HS-27A (cell line): ENCODE results near the gene BMP6.

ENCODE experiments used
- DNase-seq: peaks from one replicate; pipeline ENCODE4 v3.0.0-alpha.2; 2012; ENCODE audit warnings: low read depth, missing footprints

Gene BMP6

DNA sequence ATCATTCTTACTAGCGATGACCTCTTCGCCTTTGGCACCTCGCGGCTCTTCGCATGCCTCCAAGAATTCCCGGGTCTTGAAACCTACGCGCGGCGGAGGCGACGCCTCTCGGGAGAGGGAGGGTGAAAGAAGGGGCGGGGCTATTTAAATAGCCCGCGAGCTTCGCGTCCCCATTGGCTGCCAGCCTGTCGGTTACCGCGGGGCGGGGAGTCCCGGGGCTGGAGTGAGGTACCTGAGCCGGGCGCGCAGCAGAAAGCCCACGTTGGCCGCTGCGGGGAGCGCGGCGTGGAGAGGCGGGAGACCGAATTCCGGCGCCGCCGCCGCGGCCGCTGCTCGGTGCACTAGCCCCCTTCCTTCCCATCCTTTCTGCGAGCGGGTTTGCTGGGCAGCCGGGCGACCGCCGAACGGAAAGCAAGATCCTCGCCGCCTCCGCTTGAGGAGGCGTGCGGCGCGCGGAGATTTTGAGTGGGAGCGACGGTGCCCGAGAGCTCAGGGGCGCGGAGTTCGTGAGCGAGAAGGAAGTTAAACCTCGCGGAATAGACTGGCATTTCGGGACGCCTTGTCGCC, at the start of gene BMP6:
TSS of gene BMP6 (plus strand) at position 251 of the 567 bp plus-strand sequence. CDS start 857 bp downstream, outside the sequence.
- DNase-seq, result no peak

DNA sequence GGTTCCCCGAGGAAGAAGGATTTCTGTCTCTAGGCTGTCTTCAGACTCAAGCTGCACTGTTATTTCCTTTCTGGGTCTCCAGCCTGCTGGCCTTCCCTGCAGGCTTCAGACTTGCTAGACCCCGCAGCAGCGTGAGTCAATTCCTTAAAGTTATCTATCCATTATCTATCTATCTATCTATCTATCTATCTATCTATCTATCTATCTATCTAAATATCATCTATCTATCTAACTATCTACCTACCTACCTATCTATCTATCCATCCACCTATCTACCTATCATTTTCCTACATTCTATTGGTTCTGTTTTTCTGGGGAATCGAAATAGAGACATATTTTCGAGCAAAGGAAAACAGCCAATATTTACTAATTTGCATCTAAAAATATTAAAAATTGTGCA, 48.7 kb upstream of the BMP6 start:
- no peak for DNase-seq

DNA sequence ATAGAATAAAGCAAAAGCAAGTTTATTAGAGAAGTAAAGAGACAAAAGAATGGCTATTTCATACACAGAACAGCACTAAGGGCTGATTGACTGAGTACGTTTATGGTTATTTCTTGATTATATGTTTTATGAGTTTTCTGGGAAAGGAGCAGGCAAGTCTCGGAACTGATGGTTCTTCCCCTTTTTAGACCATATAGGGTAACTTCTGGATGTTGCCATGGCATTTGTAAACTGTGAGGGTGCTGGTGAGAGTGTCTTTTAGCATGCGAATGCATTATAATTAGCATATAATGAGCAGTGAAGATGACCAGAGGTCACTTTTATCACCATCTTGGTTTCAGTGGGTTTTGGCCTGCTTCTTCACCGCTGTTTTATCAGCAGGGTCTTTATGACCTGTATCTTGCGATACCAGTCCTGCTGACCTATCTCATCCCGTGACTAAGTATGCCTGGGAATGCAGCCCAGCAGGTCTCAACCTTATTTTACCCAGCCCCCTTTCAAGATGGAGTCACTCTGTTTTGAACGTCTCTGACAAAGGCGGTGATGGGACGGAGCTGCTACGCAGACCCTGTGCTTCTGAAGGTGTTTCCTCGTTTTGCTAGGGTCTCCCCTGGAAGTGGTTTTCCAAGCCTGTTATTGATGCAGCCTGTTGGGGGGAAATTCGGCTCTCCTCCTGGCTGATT, 45.4 kb upstream of the BMP6 start:
- no peak for DNase-seq

DNA sequence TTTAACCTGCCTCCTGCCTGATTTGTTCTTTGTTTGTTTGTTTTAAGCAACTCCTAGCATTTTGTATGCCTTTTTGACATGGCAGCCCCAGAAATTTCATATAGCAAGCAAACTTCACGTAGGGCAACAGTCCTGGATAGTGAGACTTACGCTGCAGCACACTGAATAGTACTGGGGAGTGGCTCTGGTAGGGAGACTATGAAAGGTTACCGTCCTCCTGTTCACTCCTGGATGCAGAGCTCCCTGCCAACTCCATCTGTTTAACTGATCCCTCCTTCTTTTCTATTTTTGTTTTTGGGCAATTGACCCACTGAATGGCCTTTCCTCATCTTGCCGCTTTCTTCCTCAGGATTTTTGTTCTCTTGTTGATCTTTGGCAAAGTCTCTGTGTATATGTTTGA, 44.5 kb upstream of the BMP6 start:
- no peak for DNase-seq

DNA sequence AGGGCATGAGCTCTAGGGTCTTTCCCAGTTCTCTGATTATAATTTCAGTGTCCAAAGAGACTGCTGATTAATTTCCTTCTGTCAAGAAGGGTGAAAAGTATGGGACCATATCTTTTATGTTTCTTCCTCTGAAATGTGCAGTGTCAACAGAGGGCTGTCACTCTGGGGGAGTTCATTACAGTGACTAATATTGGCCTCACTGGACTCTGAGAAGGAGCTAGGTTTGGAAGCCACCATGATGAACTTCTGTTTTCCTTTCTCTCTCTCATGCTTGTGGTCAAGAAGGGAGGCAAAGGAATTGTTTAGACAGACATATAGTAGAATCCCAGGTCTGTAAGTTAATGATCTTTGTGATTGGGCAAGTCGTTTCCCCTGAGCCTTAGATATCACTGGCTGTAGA, 41.8 kb upstream of the BMP6 start:
- DNase-seq, result no peak

DNA sequence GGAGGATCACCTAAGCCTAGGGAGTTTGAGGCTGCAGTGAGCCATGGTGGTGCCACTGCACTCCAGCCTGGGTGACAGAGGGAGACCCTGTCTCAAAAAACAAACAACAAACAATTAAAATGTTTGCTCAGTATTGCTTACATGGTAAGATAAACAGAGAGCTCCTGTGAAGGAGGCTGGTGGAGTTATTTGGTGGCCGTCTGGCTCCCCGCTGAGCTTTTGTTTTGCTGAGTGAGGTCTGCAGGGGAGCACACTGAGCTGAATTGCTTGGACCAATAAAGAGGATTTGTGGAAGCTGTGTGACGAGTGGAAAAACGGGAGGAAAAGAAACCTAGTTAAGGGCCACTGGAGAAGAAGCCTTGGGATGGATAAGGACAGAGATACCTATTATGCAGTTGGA, 41.1 kb upstream of the BMP6 start:
- DNase-seq, result no peak

DNA sequence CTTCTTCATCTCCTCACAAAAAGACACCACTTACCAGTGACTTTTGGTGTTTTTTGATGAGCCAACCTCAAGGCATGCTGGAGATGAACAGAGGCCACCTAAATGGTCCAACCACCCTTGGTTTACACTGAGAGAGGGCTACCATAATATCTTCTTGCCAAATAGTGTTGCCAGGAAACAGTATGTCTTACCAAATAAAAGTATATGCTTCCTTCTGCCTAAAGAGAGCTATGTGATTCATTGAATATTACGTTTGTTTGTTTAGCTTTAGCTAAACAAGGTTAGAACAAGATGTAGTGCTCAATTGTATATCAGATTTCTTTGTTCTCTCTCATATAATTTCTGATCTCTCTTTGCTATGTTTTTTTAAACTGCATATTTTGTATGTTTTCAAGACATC, 40.6 kb upstream of the BMP6 start:
- DNase-seq, result no peak

DNA sequence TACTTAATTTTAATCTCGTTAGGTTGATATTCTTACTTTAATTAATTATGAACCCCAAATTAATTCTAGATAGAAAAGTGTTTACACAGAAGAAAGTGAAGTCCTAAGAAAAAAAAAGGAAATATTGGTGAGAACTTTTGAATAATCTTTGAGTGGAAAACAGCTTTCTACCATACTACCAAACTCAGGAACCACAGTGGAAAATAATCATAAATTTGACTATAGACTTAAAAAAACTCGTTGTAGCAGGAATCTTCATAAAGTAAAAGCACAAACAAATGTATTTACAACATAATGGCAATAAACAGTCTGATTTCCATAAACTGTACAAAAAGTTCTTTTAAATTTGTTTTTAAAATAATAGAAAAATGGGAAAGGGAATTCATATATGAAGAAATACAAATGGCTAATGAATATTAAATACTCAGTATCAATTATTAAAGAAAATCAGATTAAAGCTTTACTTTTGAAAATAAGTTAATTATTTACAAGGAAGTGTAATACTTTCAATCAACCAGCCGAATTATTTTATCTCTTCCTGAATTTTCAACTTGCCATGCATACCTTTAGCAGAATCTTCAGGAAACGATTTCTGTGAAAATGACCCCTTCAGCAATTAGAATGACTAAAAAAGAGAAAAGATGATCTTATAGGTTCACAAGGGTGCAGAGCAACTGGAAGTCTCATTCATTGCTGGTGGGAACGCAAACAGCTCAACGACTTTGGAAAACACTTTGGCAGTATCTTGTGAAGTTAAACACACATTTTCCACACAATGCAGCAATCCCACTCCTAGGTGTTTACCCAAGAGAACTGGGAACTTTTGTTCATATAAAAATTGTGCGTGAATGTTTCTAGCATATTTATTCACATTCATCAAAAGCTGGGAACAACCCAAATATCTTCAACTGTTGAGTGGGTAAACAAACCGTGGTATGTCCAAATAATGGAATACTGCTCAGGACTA, 38.5 kb upstream of the BMP6 start:
- no peak for DNase-seq

DNA sequence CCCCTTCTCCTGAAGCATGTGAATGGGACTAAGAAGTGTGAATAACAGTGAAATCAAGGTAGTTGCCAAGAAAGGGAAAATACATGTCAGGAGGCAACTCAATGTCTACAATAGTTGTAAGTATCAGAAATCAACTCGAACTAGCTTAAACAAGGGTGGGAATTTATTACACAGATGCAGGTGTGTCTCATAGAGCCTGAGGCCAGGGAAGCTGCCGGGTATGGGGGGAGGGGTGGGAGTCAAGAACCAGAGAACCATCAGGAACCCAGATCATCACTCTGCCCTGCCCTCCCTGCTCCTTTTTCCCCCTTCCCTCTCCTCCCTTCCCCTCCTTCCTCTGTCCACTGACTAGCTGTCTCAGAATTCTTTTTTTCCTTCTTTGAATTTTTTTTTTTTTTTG, 34.9 kb upstream of the BMP6 start:
- DNase-seq, result no peak

DNA sequence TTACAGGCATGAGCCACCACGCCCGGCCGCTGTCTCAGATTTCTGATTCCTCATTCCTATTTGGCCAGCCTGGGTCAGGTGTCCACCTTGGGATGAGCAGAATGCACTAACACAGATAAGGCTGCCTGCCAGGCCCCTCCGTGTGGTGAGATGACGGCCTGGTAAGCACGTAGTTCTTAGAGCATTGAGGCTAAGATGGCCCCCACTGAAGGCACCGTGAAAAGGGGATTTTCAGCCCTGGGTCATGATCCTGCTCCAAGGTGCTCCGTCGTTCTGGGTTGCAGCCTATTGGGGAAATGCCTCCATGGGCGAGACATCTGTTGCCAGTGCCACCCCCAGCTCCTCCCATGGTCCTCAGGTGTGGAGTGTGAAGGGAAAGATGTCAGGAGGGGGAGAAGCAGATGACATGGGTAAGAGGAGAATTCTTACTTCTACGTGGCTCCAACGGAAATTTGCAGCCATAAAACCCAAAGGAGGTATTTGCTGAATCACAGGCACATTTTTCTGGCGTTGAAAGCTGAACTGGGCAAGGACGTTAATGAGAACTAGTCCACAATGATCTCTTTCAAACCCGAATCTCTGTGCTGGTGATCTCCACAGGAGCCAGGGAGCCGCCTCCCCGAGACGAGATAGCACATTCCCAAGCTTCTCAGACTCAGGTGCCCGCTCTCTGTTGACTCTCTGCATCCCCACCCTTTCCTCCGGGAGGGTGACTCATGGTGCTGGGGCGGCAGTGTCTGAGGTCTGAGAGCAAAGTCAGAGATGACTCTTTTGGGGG, 34.0 kb upstream of the BMP6 start:
- no peak for DNase-seq

DNA sequence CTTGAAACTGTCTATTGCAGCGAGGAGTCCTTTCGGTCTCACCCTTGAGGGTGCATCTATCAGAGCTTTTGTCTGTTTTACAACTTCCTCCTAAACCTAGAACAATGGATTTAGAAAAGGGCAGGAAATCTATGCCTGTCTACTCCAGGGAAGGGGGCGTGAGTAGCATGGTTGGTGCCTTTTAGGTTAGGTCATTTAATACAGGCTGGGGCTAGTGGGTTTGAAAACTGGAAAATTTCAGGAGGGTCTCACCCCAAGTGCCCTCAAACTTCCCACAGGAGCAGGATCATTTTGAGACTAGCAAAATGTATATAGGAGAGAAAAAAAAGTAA, 33.5 kb upstream of the BMP6 start:
- DNase-seq, result no peak

DNA sequence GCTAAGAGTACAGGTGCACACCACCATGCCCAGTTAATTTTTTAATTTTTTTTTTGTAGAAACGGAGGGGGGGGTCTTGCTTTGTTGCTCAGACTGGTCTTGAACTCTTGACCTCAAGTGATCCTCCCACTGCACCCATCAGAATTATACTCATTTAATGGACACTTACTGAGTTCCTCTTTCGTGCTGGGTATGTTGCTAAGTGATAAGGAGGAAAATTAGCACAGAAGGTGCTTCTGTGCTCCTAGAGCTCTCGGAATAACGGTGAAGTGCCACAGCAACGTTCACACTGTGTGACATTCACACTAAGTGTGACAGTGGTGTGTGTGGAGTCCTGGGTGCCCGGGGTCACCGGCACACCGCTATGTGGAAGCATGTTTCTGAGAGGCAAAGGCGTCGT, 32.1 kb upstream of the BMP6 start:
- DNase-seq, result no peak

DNA sequence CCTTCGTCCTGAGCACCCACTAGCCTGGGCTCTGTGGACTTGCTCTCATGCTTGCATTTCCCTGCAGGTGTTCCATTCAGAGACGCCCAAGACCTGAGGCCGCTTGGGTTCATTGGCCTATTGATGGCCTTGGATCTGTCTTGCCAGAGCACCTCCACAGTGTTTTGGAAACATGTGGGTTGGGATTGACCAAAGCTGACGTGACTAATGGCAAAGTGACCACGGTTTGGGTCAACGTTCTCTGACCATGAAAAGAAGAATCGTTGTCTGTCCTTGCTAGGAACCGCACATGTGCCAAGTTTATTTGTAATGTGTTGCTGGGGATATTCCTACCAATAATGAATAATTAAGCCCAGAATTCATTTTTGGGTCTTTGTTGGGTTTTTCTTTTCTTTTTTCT, 29.8 kb upstream of the BMP6 start:
- DNase-seq, result no peak

DNA sequence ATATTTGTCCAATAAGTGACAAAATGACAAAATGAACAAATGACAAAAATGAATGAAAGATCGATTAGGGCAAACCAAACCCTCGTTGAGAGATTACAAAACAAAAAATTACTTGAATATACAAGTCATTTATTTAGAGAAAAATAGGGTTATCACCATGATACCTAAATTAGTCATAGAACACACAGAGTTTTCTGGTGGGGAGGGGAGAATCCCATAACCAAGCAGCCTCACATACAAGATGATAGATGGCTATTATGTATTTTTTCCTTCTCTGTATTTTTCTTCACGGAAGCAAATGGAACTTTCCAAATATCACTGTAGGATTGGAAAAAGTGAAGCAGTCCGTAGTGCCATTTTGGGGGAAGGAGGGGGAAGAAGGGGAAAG, 28.5 kb upstream of the BMP6 start:
- DNase-seq, result no peak

DNA sequence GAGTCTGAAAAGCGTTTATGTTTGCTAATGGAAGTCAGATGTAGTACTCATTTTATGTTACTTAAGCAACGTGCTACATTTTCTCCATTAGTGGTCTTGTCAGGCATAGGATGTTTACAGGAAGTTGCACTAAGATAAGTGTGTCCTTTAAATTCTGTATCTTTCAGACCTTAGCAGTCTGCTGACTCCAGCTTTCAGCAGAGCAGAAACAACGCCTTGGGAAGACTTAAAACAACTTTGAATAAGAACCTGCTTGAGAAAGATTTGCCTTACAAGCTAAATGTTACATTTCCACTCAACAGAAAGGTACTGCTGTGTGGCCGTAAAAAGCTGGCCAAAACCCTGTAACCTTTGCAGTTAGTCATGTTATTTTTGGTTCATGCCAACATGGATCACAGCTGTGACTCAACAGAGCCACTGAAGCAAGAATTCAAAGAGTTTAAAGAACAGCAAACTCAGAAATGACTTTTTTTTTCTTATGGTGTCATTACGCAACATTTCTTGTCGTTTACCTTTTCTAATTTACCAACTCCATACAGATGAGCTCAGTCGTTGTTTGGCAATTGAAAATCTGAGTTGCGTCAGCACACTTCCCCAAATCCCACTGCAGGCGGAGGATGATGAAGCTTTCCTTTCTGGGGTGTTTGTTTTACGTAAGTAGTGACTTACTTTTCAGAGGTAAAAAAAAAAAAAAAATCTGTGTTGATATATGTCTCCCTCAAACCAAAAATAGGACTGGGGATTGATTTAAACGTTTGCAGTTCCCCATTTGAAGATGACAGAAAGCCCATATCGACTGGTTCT, 27.9 kb upstream of the BMP6 start:
- DNase-seq, result peak; percentile 45

DNA sequence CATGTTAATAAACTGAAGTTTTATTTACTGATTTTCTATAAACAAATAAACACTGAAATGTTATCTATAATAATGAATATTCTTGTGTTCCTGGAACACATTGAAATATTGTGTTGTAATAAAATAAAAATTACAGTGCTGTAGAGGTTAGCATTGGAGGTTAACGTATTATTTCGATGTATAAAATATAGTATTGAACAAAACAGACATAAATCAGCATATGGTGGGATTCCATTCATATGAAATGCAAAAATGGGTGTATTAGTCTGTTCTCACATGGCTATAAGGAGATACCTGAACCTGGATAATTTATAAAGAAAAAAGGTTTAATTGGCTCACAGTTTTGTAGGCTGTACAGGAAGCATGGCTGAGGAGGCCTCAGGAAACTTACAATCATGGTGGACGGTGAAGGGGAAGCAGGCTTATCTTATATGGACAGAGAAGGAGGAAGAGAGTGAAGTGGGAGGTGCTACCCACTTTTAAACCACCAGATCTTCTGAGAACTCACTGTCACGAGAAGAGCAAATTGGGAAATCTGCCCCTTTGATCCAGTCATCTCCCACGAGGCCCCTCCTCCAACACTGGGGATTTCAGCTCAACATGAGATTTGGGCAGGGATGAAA, 24.6 kb upstream of the BMP6 start:
- no peak for DNase-seq

DNA sequence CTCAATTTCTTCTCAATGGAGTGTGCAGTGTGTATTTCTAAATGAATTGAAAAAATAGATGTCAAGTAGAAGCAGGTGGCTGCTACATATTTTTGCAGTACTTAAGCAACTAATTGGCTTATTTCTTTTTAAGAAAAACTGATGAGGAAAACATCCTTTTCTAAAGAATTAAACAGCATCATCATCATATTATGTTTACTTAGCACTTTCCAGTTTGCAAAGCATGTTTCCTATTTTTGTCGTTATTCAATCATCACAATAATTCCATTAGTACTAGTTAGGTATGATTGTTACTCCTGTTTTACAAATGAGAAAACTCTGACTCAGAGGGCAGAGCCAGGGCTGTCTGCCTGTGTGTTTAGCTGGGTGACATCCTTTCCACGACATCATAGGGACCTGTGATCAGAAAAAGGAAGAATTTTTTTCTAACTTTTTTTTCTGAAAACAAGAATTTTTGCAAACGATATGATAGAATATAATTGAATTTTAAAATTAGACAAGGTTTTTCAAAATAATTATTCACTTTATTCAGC, 22.7 kb upstream of the BMP6 start:
- no peak for DNase-seq

DNA sequence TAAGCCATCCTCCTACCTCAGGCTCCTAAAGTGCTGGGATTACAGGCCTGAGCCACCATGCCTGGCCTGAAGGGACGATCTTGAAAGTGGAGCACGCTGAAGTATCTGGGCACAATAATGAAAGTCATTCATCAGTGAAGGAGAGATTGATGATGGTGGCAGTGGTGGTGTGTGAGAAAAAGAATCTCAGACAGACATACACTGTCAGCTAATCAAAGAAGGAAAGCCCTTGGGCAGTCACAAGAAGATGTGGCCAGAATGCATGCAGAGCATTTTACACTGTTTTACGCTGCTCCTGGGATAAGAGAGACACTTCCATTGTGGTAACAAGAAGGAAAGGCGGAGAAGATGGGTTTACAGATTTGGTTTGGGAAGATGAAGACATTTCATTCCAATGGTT, 20.4 kb upstream of the BMP6 start:
- no peak for DNase-seq

DNA sequence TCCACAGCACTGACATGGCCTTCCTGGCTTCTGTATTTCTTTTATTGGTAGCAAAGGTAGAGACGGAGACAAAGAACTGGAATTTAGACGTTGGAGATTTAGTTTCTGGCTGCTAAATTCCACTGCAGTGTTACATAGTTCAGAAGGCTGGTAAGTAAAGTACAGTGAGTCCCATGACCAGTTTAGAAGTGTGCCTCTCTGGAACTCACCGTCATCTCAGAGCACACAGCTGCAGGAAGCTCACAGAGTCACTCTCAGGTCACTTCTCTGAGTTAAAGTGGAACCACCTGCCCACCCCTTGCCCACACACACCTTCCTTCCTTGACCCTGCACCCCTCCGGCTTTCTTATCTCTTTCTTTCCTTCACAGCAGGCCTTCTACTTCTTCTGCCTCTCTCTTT, 19.6 kb upstream of the BMP6 start:
- no peak for DNase-seq

DNA sequence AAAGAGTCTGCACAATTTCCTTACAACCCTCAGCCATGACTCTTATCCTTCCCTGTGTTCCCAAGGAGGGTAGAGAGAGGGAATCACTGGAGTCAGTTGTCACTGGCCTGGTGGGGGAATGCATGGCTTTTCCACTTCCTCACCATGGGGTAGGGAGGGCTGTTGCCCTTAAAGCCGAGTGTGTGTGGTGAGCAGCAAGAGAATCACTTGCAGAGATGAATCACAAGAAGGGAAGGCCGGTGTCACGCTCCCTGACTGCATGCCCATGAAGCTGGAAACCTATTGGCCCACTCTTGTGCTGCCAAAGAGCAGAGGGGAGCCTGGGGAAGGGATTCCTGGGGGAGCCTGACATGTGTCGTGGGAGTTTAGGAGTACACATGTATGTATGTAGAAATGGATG, 18.1 kb upstream of the BMP6 start:
- DNase-seq, result no peak

DNA sequence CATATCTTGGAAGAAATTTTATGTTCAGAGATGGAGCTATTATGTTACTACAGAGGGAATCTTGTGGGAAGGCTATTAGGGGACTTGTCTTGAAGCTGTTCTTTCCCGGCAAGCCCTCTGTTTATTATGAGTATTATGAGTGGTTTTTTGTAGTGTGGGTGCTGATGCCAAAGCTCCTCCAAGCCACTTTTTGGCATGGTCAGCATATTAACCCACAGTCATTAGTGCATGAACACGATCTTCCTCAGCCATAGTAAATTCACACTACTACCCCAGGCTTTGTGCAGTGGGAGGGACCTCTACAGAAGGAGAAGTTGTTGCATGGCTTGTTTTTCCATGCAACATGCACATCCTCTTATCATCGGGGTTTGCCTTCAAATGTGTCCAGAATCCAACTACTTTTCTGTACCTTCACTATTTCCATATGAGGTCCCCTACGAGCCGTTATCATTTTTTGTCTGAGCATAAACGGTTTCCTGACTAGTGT, 6.5 kb upstream of the BMP6 start:
- no peak for DNase-seq
